T-helper 2 cell treated with Interferon-gamma antibody and Interleukin-4, amounts not matched to agents 100 ng/mL and 5 ng/mL, for 36 hours (primary cell): Measurements from ENCODE around the gene TMSB4X. TPM values are rescaled to one million over a fixed set of nuclear protein-coding genes. Genes with fewer than 3 reads are reported as not detected.
"Not testable (repeated sequence)": the region's sequence is repeated elsewhere in the genome, so short reads cannot be mapped to it uniquely, and the experiment has no call there.

Experiments
- intact Hi-C: fragments of 100-400 bp; cut with micrococcal nuclease; formaldehyde crosslinking; loops from one replicate; pipeline ENCODE4 v1.15.1; 2023
- total RNA-seq: library from RNA; stranded (reverse); gene quantifications from 2 replicates; pipeline ENCODE4 v1.2.3, GENCODE V29; 2022

Gene TMSB4X
- total RNA-seq, 1 donor from 2014 or later: 11,751 TPM

DNA sequence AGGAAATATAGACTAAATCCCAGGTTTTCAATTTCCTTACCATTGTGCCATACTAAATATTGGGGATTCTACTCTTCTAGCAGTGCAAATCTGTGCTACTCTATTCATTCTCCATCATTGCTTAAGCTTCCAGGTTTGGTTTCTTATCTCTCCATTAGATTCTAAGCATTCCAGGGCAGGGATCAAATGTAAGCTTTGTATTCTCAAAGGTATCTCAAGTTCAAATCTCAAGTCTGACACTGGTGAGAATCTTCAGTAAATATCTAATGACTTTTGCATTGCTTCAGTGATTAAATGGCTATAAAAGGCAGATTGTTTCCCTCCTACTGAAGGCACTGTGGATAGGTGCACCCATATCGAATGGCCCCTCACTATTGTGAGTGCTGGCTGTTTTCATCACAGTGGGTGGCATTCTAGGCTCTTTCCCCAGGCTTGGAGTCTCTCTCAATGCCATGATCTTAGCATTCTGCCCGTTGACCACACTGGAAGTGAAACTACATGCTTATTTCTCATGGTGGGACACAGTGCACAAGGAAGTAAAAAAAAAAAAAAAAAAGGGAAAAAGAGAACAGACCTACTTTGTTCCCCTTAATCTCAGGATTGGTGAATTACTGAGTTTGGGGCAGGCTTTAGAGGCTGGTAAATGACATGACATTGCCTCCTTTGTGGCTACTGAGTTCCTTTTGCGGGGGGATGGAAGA lies 40.8 kb downstream of the TMSB4X start:
- intact Hi-C loops: no loop called here

DNA sequence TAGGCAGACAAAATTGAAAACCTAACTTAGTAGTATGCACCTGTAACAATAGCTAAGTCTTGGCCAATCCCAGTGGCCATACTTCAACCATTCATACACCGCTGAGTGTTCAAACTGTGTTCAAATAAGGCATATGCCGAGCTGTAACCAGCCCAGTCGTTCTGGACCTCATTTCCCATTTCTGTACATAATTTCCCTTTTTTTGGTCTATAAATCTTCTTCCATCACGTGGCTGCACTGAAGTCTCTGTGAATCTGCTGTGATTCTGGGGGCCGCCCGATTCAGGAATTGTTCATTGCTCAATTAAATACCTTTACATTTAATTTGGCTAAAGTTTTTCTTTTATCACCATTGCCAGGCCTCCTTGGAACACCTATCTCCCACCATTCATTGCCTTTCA lies 41.8 kb downstream of the TMSB4X start:
- intact Hi-C loops: not testable (repeated sequence)

DNA sequence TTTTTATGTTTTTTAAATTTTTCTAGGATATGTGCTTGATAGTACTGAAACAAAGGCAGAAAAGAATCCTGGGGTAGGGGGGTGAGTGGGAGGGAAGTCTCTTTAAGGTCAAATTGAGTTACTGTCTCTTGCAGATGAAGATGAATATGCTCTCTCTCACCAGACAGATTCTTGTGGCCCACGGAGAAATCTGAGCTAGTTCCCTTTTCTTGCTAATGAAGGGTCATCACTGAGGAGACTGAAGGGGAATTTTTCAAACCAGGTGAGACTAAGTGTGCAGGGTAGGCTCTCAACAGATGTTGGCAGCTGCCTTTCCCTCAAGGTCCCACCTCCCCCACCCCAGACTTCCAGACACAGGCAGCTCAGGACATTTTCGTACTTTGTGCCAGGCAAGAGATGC lies 48.0 kb downstream of the TMSB4X start:
- intact Hi-C loops: no loop called here

DNA sequence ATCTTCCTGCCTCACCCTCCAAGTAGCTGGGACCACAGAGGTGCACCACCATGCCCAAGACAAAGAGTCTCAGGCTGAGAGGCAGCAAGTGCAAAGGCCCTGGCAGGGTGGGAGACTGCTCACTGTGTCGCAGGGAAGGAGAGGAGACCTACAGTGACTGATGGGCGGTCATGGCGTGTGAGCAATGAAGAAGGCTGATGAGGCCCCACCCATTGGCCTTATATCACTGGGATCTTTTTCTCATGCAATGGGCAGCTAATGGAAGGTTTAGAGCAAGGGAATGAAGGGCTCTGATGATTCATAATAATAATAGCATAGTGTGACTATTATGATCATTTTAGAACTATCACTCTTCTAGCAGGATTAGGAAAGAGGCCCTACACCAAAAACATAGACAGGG lies 48.7 kb downstream of the TMSB4X start:
- intact Hi-C loops: no loop called here

DNA sequence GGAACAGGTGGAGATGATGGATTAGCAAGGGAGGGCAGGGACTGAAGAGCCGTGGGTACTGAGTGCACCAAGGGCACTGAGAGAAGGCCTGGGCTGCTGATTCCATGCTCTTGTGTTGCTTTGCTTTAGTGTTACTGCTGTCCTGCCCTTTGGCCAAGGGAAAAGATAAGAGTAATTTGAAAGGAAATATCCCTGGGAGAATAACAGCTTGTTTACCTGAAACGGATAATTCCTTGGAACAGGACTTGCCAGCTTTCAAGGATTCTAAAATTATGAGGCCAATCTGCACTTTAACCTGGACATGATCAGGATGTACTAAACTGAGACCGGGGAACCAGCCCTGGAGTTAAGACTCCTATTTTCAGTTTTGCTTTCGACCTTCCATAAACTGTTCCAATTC lies 49.1 kb downstream of the TMSB4X start:
- intact Hi-C loops: no loop called here

DNA sequence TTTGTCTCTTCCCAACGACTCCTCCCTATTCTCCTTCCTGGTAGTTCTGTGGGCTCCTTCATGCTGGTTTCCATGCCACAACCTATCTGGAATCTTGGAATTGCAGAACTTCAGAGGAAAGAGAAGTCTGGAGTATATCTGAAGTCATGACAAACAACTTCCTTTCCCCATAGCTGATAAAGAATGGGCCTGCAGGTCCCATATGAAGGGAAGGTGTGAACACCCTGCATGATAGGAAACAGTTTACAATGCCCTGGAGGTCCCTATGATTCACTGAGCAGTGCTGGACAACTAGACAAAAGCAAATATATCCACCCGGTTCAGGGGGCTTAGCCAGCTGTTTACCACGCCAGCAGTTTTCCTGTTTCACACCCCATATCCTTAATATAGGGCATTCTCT lies 50.1 kb downstream of the TMSB4X start:
- intact Hi-C loops: no loop called here

Other genes starting within 250 kb of the TMSB4X start
- gene PRPS2, start 183.7 kb upstream of the TMSB4X start, total RNA-seq: 78.3 and 79.1 TPM in 2 replicates
- not detected in 2 replicates for gene TLR7, start 108.0 kb upstream of the TMSB4X start, total RNA-seq
- gene TLR8, start 68.5 kb upstream of the TMSB4X start, total RNA-seq: not detected in 2 replicates
- not detected in 2 replicates for gene FAM9C, start 69.5 kb downstream of the TMSB4X start, total RNA-seq